Epithelial cell of esophagus (primary cell): ENCODE results near the gene CCDC175.

Source experiments
- DNase-seq: peaks from one replicate; pipeline ENCODE4 v3.0.0; 2010; ENCODE audit warnings: low read depth
- H3K4me3 ChIP-seq: 2 replicates; pipeline ENCODE4 v1.5.1; 2011; ENCODE audit warnings: mild to moderate bottlenecking, low read length, control low read depth
- CTCF ChIP-seq: IDR thresholded peaks from 2 replicates; pipeline ENCODE4 v1.5.1; 2011; ENCODE audit warnings: low read depth, mild to moderate bottlenecking, low read length, control low read depth, inconsistent platforms; ENCODE audit not compliant: insufficient read depth; ENCODE audit errors: missing control alignments

Gene CCDC175

GRCh38 chr14:59580911-59581310, 4.3 kb upstream of the CCDC175 start:
- TF ChIP-seq CTCF: no peak
- DNase-seq: no peak
- no peak overlapping the region for H3K4me3 ChIP-seq

GRCh38 chr14:59570122-59570521, 6.5 kb downstream of the CCDC175 start:
- DNase-seq: peak; percentile 13
- TF ChIP-seq CTCF: peak; percentile 33
- H3K4me3 ChIP-seq: no peak overlapping the region

GRCh38 chr14:59566725-59567124, 9.9 kb downstream of the CCDC175 start:
- DNase-seq: peak; percentile 23
- no peak overlapping the region for H3K4me3 ChIP-seq
- no peak for TF ChIP-seq CTCF

GRCh38 chr14:59566296-59566695, 10.3 kb downstream of the CCDC175 start:
- no peak for DNase-seq
- TF ChIP-seq CTCF: no peak
- H3K4me3 ChIP-seq: no peak overlapping the region

- DNase-seq: no peak
Measured at GRCh38 chr14:59565087-59565486, 11.5 kb downstream of the CCDC175 start.

GRCh38 chr14:59564366-59564765, 12.2 kb downstream of the CCDC175 start:
- DNase-seq: no peak
- no peak overlapping the region for H3K4me3 ChIP-seq
- no peak for TF ChIP-seq CTCF

More at GRCh38 chr14:59565087-59565486, 11.5 kb downstream of the CCDC175 start:
- TF ChIP-seq CTCF: no peak
- H3K4me3 ChIP-seq: no peak overlapping the region

GRCh38 chr14:59547310-59547709, 29.3 kb downstream of the CCDC175 start:
- no peak overlapping the region for H3K4me3 ChIP-seq
- DNase-seq: no peak
- no peak for TF ChIP-seq CTCF
